Fibroblast of the aortic adventitia (primary cell): ENCODE measurements around the gene GPAT2. TPM values are rescaled to one million over a fixed set of nuclear protein-coding genes. Genes with fewer than 3 reads are reported as not detected.
"Not testable (repeated sequence)": the region's sequence is repeated elsewhere in the genome, so short reads cannot be mapped to it uniquely, and the experiment has no call there.

Experiments used
- DNase-seq: peaks from one replicate; pipeline ENCODE4 v3.0.0-alpha.2; 2010; ENCODE audit warnings: low read depth
- H3K4me3 ChIP-seq: 2 replicates; pipeline ENCODE4 v1.5.1; 2011; ENCODE audit warnings: low read depth, mild to moderate bottlenecking, control low read depth, low read length, moderate library complexity
- total RNA-seq: library from RNA; depleted of rRNA; stranded (reverse); fragments of >200 nt; gene quantifications from 2 replicates; pipeline ENCODE4 v1.2.3, GENCODE V29; 2012; ENCODE audit warnings: low replicate concordance
- TF ChIP-seq, protein P1 (sequence below): IDR thresholded peaks from 2 replicates; pipeline ENCODE4 v1.5.1; 2011; ENCODE audit warnings: mild to moderate bottlenecking, low read length, control low read depth, inconsistent platforms; ENCODE audit not compliant: insufficient read depth

Gene GPAT2
- total RNA-seq, 1 donor: 10.2 TPM

DNA sequence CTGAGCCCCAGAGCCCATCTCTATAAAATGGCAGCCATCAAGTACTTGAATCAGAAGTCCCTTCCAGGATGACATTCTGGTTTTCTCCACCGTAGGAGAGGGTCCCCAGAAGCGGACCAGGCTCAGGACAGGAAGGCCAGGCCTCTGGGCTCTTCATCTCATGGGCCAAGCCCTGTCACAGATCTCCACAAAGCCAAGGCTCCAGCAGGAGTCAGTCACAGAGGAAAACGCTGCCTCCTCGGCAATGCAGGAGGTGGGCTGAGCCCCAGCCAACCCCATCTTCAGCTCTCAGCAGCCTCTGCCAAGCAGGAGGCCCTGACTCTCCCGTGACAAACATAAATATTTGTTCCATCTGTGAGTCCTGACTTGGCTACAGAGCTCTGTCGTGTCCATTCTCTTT, 39.4 kb upstream of the GPAT2 start:
- TF ChIP-seq, protein P1, sequence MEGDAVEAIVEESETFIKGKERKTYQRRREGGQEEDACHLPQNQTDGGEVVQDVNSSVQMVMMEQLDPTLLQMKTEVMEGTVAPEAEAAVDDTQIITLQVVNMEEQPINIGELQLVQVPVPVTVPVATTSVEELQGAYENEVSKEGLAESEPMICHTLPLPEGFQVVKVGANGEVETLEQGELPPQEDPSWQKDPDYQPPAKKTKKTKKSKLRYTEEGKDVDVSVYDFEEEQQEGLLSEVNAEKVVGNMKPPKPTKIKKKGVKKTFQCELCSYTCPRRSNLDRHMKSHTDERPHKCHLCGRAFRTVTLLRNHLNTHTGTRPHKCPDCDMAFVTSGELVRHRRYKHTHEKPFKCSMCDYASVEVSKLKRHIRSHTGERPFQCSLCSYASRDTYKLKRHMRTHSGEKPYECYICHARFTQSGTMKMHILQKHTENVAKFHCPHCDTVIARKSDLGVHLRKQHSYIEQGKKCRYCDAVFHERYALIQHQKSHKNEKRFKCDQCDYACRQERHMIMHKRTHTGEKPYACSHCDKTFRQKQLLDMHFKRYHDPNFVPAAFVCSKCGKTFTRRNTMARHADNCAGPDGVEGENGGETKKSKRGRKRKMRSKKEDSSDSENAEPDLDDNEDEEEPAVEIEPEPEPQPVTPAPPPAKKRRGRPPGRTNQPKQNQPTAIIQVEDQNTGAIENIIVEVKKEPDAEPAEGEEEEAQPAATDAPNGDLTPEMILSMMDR: no peak
- H3K4me3 ChIP-seq: no peak overlapping the region
- DNase-seq: no peak

DNA sequence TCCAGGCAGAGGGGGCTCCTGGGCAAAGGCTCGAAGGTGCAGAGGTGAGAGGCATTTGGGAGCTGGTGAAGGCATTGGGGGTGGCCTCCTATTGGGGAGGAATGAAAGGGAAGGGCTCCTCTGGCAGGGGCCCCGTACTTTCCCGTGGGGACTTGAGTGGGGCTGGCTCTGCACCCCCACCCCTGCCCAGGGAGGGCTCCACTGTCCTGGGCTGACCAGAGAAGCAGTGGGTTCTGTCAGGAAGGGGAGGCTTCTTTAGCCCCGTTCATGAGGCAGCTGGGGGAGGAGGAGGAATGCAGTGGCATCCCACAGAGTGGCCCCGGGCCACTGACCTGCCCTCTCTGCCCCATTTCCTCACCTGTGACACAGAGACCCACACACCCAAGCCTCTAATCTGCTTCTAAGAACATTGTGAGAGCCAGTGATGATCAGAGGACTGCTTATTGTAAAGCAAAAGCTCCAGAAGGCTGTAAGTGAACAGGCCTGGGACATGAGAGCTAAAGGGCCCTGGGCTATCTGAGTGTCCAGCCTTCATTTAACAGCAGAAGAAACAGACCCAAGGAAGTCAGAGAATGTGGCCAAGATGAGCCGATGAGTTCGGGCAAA, 38.6 kb upstream of the GPAT2 start:
- H3K4me3 ChIP-seq: no peak overlapping the region
- TF ChIP-seq, protein P1: no peak
- DNase-seq: no peak

GRCh38 chr2:96072746-96073145, 38.0 kb upstream of the GPAT2 start:
- no peak overlapping the region for H3K4me3 ChIP-seq
- DNase-seq: no peak
- TF ChIP-seq, protein P1: no peak

- not testable (repeated sequence) for DNase-seq, H3K4me3 ChIP-seq
Observed at GRCh38 chr2:96071977-96072491, 37.3 kb upstream of the GPAT2 start.

- not testable (repeated sequence) for H3K4me3 ChIP-seq, DNase-seq
Observed at GRCh38 chr2:96071087-96071976, 36.6 kb upstream of the GPAT2 start.

DNA sequence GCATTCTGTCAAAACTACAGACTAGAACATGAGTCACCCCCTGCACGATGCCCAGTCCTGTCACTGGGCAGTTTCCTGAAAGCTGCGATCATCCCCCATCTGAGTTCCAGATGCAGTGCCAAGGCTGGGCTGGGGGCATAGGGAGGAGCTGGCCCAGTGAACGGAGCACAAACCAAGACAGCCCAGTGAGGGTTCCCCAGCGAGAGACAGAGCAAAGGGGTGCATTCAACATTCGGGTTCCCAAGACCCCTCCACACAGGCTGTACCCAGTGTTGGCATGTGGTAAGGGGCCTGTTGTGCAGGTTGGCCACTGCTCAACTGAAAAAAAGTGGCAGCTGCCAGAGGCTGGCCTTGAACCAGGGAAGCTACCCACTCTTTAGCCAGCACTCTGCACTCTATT, 35.6 kb upstream of the GPAT2 start:
- not testable (repeated sequence) for H3K4me3 ChIP-seq, DNase-seq

DNA sequence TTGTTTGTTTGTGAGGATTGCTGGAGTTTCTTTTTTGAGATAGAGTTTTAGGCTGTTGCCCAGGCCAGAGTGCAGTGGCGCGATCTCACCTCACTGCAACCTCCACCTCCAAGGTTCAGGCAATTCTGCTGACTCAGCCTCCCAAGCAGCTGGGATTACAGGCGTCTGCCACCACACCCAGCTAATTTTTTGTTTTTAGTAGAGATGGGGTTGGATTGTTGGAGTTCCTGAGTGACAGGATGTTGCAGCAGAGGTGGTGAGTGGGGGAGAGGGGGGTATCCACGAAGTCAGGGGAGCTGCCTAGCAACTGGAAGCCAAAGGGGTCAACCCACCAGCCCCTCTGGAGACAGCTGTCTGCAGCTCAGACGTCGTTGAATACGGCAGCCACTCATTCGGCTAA, 35.2 kb upstream of the GPAT2 start:
- H3K4me3 ChIP-seq, DNase-seq: not testable (repeated sequence)

GRCh38 chr2:96067902-96068581, 33.3 kb upstream of the GPAT2 start:
- DNase-seq, H3K4me3 ChIP-seq: not testable (repeated sequence)

- not testable (repeated sequence) for DNase-seq, H3K4me3 ChIP-seq
Observed at GRCh38 chr2:96067098-96067660, 32.5 kb upstream of the GPAT2 start.

DNA sequence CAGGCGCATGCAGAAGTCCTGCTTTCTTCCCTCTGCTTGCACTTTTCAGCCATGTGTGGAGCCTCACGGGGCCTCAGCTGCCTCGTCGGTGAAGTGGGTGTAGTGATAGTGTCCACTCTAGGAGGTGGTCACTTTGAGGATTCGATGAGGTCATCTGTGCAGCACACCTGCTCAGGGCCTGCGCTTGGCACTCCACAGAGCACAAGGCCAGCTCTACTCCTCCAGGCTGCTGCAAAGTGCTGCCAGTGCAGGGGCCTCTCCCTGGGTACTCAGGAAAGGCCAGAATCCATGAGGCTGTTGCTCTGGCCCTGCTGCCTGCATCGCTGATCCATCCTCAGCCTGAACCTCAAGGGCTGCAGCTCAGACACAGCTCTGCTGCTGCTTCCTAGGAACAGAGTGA, 31.8 kb upstream of the GPAT2 start:
- DNase-seq, H3K4me3 ChIP-seq: not testable (repeated sequence)

- not testable (repeated sequence) for H3K4me3 ChIP-seq, DNase-seq
Observed at GRCh38 chr2:96065954-96066353, 31.2 kb upstream of the GPAT2 start.
